HG03378 (cell line): ENCODE data around the gene KLF12.

Experiments
- ATAC-seq: cut with Tn5 transposase; IDR thresholded peaks from one replicate; pipeline ENCODE4 v1.9.1; 2021; ENCODE audit warnings: mild to moderate bottlenecking, moderate library complexity; ENCODE audit not compliant: unreplicated experiment

Gene KLF12

GRCh38 chr13:74103970-74104555, 30.1 kb downstream of the KLF12 start:
- ATAC-seq = no peak

DNA sequence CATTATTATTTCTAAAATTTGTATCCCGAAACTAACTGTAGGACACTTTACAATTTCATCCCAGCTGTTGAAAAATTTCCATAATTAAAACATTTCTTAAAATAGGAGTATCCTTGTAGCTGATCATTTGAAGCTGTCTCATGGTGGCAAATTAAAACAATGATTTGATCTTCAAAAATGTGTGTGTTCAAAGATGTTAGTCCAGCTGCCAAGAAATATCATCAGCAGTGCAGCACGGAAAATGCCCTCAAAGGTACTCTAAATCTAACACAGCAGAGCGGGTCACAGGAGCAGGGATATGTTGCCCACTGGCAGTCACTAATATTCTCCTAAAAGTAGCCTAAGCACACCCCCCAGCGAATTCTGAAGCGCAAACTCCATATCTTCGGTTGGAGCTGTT, 31.0 kb downstream of the KLF12 start:
- ATAC-seq = no peak

- no peak for ATAC-seq
These were observed 31.5 kb downstream of the KLF12 start for GRCh38 chr13:74102691-74103090.

- ATAC-seq = no peak
These were observed 32.8 kb downstream of the KLF12 start for GRCh38 chr13:74101436-74101835.

DNA sequence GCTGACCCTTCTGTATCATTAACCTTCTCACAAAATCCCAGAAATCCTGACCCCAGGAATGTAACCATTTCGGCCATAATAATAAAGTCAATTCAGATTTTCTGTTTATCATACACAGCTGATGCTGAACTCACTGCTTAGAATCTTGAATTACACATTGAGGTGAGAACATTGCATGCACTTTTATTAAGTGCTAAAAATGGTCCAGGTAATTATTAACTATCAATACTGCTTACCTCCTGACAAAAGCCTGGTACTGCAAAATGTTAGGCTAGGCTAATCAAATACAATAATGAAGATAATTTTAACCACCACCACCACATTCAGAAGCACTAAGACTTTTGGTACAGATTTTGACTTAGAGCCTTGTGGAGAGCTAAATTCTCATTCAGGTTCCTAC, 36.1 kb downstream of the KLF12 start:
- ATAC-seq = no peak

DNA sequence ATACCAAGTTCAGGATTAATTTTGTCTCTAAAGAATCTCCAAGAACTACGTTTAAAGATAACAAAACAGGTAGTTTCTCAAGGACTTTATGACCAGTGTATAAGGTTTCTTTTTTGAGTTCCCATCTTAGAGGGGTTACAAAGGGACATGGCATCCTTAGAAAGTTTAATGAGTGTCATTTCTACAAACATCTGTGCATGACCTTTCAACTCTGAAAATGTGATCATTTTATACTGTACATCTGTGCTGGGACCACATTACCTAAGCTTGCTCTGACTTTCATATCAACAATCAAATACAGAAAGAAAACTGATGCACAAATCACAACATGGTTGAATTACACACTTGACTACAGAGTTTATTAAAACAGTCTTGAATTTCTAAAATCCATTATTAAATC, 37.1 kb downstream of the KLF12 start:
- no peak for ATAC-seq

- no peak for ATAC-seq
These were observed 40.5 kb downstream of the KLF12 start for GRCh38 chr13:74093691-74094090.

DNA sequence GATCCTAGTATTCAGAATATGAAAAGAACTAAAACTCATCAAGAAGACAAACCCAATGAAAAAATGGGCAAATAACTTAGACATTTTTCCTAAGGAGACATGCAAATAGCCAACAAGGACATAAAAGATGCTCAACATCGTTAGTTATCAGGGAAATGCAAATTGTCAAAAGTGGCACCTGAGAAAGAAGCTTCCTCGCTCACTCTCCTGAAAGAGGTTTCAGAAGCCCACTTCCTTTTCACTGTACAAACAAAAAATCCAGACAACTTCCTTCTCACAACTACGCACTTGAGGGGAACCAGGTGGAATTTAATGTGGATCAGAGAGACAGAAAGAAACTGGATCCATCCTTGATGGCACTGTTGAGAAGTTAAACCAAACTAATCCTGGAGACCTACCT, 41.5 kb downstream of the KLF12 start:
- ATAC-seq = no peak

DNA sequence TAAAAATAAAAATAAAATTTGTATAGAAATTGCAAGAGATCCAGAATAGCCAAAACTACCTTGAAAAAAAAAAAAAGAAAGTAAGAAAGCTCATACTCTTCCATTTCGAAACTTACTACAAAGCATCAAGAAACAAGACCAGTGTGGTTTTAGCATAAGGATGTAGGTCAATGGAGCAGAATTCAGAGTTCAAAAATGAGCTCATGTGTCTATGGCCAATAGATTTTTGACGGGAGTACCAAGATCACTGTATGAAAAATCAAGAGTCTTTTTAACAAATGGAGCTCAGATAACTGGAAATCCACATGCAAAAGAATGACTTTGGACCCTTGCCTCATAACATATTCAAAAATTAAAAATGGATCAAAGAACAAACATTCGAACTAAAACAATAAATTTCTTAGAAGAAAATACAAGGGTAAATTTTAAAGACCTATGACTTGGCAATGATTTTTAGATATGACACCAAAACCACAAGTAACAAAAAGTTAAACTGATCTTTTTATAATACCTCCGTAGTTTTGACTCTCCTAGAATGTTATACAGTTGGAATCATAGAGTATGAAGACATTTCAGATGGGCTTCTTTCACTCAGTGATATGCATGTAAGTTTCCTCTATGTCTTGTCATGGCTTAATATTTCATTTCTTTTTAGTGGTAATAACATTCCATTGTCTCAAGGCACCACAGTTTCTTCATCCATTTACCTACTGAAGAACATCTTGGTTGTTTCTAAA, 43.2 kb downstream of the KLF12 start:
- ATAC-seq = no peak

DNA sequence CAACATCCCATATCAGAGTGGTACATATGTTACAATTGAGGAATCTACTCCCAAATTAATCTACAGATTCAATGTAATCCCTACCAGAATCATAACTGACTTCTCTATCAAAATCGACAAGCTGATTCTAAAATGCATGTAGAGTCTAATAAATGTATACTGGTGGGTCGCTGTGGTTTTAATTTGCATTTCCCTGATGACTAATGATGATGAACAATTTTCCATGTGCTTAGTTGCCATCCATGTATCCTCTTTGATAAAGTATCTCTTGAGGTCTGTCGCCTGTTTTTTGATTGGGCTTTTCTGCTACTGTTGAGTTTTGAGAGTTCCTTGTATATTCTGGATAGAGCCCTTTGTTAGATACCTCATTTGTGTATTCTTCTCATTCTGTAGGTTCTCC, 43.8 kb downstream of the KLF12 start:
- ATAC-seq = no peak

GRCh38 chr13:74087357-74087756, 46.8 kb downstream of the KLF12 start:
- no peak for ATAC-seq
